Endodermal cell (in vitro differentiated cells): ENCODE results near the gene ABLIM2. TPM values are rescaled to one million over a fixed set of nuclear protein-coding genes. Genes with fewer than 3 reads are reported as not detected.

Experiments used
- DNase-seq: peaks from one replicate; pipeline ENCODE4 v3.0.0-alpha.2; 2017
- H3K27ac ChIP-seq: 2 replicates; pipeline ENCODE4 v1.5.1; 2013; ENCODE audit warnings: mild to moderate bottlenecking, low read depth, low read length, moderate library complexity
- H3K27me3 ChIP-seq: 2 replicates; pipeline ENCODE4 v1.6.1; 2013; ENCODE audit warnings: mild to moderate bottlenecking, low read length, moderate library complexity; ENCODE audit not compliant: insufficient read depth, control insufficient read depth, poor library complexity, severe bottlenecking
- H3K36me3 ChIP-seq: 2 replicates; pipeline ENCODE4 v1.7.0; 2013; ENCODE audit warnings: mild to moderate bottlenecking, low read length, moderate library complexity; ENCODE audit not compliant: control insufficient read depth, insufficient read depth
- H3K4me1 ChIP-seq: one replicate; pipeline ENCODE4 v1.7.0; 2013; ENCODE audit warnings: low read length; ENCODE audit not compliant: control insufficient read depth, insufficient read depth
- H3K4me3 ChIP-seq: 2 replicates; pipeline ENCODE4 v1.5.1; 2013; ENCODE audit warnings: mild to moderate bottlenecking, low read length, moderate library complexity
- H3K9ac ChIP-seq: 2 replicates; pipeline ENCODE4 v1.6.1; 2013; ENCODE audit warnings: mild to moderate bottlenecking, low read length, moderate library complexity; ENCODE audit not compliant: poor library complexity, severe bottlenecking; ENCODE audit errors: extremely low read depth
- H3K9me3 ChIP-seq: 2 replicates; pipeline ENCODE4 v1.6.1; 2013; ENCODE audit warnings: mild to moderate bottlenecking, low read length, moderate library complexity; ENCODE audit not compliant: control insufficient read depth
- H3K27ac Mint-ChIP-seq: 2 replicates; pipeline ENCODE4 v1.8.0; 2020; ENCODE audit warnings: mixed read lengths
- H3K27me3 Mint-ChIP-seq: 2 replicates; pipeline ENCODE4 v1.8.0; 2021; ENCODE audit warnings: mild to moderate bottlenecking, mixed read lengths; ENCODE audit not compliant: insufficient read depth
- H3K36me3 Mint-ChIP-seq: 2 replicates; pipeline ENCODE4 v1.8.0; 2020; ENCODE audit warnings: low read depth, mixed read lengths
- H3K4me1 Mint-ChIP-seq: 2 replicates; pipeline ENCODE4 v1.8.0; 2020; ENCODE audit warnings: mixed read lengths
- H3K4me3 Mint-ChIP-seq: 2 replicates; pipeline ENCODE4 v1.8.0; 2020; ENCODE audit warnings: mild to moderate bottlenecking, moderate library complexity, mixed read lengths
- H3K9me3 Mint-ChIP-seq: 2 replicates; pipeline ENCODE4 v1.8.0; 2020; ENCODE audit warnings: mild to moderate bottlenecking, mixed read lengths
- WGBS, 2 experiments: methylation state at CpG; one replicate each; pipeline versions ENCODE4 v1.1.5 to v1.1.7; 2013; ENCODE audit warnings: missing lambda C conversion rate in 2 of 2, mixed read lengths in 1 of 2; ENCODE audit not compliant: insufficient coverage in 1 of 2, insufficient read length in 1 of 2; 5-methylcytosine and 5-hydroxymethylcytosine counted together
- total RNA-seq, 2 donors: library from RNA; stranded (reverse); fragmentation: NEBNext Ultra II Directional in 1 of 2; extraction: Animal tissue kit (Norgen Biotek cat#: 25700) in 1 of 2; gene quantifications; 2 replicates in 1 of 2; 3 replicates in 1 of 2; pipeline ENCODE4 v1.2.1, GENCODE V29; 2021
- TF ChIP-seq, protein P1 (sequence below): fragments of 200-600 bp; sonication (generic); conservative IDR thresholded peaks from 2 replicates; pipeline ENCODE4 v1.5.0; 2021; ENCODE audit warnings: antibody characterized with exemption, mild to moderate bottlenecking

ABLIM2 gene
- total RNA-seq, 2 donors from 2014 or later, result 0.35 to 1.6 TPM

DNA sequence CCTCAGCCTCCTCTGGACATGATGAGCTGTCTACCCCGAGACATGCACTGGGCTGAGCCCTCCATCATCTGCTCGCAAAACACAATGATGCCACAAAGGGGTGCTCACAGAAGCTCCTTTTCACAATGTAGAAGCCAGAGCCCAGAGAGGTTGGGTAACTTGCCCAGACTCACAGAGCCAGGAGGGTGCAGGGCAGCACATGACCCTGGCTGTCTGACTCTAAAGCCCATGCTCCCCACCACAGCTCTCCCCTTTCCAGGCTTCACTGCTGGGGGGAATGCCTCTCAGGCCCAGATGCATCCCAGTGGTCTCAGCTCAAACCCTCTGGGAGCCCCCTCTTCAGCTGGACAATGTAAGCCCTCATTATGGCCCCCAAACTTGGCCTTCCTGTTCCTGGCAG, 120.5 kb downstream of the ABLIM2 start:
- Mint-ChIP-seq H3K27me3 (no peaks in the 10 kb centered on the region), H3K9me3 (no peaks in the 10 kb centered on the region), H3K36me3 (no peaks in the 10 kb centered on the region)

DNA sequence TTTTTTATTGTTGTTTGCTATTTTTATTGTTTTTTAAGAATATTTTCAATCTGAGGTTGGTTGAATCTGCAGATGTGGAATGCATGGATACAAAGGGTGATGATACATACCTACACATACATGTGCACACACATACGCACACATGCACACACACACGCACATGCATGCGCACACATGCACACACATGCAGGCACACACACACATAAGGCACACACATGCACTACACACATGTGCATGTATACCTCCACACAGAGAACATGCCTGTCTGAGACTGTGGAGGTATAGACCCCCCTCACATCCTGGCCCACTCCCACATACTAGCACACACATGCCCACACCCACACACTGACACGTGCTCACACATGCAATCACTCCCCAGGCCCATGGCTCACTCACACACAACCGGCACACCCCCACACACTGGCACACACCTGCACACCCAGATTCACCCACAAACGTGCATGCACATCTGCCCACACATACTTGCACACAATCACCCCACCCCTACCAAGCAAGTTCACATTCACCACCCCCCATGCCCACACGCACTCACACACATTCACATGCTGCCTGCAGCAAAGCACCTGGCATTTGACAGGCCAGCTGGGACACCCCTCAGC, 121.4 kb downstream of the ABLIM2 start:
- no peaks in the 10 kb centered on the region for H3K9me3 ChIP-seq
- H3K27me3 ChIP-seq, result no peaks in the 10 kb centered on the region
- no peaks in the 10 kb centered on the region for H3K27me3 Mint-ChIP-seq
- TF ChIP-seq, protein P1, sequence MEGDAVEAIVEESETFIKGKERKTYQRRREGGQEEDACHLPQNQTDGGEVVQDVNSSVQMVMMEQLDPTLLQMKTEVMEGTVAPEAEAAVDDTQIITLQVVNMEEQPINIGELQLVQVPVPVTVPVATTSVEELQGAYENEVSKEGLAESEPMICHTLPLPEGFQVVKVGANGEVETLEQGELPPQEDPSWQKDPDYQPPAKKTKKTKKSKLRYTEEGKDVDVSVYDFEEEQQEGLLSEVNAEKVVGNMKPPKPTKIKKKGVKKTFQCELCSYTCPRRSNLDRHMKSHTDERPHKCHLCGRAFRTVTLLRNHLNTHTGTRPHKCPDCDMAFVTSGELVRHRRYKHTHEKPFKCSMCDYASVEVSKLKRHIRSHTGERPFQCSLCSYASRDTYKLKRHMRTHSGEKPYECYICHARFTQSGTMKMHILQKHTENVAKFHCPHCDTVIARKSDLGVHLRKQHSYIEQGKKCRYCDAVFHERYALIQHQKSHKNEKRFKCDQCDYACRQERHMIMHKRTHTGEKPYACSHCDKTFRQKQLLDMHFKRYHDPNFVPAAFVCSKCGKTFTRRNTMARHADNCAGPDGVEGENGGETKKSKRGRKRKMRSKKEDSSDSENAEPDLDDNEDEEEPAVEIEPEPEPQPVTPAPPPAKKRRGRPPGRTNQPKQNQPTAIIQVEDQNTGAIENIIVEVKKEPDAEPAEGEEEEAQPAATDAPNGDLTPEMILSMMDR, result no peak
- H3K4me1 Mint-ChIP-seq, result peaks cover 7% of the 10 kb centered on the region
- no peak overlapping the region for H3K4me3 Mint-ChIP-seq
- no peak overlapping the region for H3K9ac ChIP-seq
- H3K36me3 ChIP-seq, result no peaks in the 10 kb centered on the region
- H3K4me3 ChIP-seq, result no peak overlapping the region
- no peak overlapping the region for H3K27ac ChIP-seq
- no peaks in the 10 kb centered on the region for H3K4me1 ChIP-seq
- H3K27ac Mint-ChIP-seq, result no peak overlapping the region
- no peaks in the 10 kb centered on the region for H3K36me3 Mint-ChIP-seq
- no peak for DNase-seq
- WGBS, 2 experiments, result 90 to 96% methylated on average over 4 to 7 of the region's 7 CpGs
- H3K9me3 Mint-ChIP-seq, result no peaks in the 10 kb centered on the region

More for the DNA sequence above, 120.5 kb downstream of the ABLIM2 start:
- peaks cover 7% of the 10 kb centered on the region for H3K4me1 Mint-ChIP-seq
- no peak for DNase-seq
- Histone ChIP-seq H3K4me3 (no peak overlapping the region), H3K36me3 (no peaks in the 10 kb centered on the region), H3K9ac (no peak overlapping the region), H3K9me3 (no peaks in the 10 kb centered on the region), H3K4me1 (no peaks in the 10 kb centered on the region), H3K27ac (no peak overlapping the region), H3K27me3 (no peaks in the 10 kb centered on the region)
- TF ChIP-seq, protein P1, result no peak
- 93 to 100% methylated on average over 1 to 2 of the region's 2 CpGs for WGBS, 2 experiments
- H3K4me3 Mint-ChIP-seq, result no peak overlapping the region
- H3K27ac Mint-ChIP-seq, result no peak overlapping the region

DNA sequence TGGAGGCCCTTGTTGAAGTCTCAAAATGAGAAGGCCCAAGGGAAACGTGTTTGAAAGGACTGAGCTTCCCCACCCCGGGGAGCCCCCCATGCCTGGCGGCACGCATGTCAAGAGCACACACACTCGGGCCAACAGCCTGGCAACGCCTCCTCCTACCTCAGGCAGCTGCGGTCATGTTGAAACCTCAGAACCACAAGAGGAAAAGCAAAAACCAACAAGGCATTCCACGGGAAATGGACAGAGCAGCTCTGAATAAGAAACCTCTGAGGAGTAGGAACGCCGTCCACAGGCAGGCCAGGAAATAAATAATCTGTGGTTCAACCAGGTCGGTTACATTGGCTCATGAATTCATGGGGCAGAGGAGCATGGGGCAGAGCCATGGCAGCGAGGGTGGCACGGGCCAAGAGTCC, 123.2 kb downstream of the ABLIM2 start:
- no peak overlapping the region for H3K4me3 ChIP-seq
- H3K9ac ChIP-seq, result no peak overlapping the region
- DNase-seq, result no peak
- Mint-ChIP-seq H3K4me3 (no peak overlapping the region), H3K27ac (no peak overlapping the region), H3K36me3 (no peaks in the 10 kb centered on the region), H3K27me3 (no peaks in the 10 kb centered on the region), H3K9me3 (no peaks in the 10 kb centered on the region), H3K4me1 (peaks cover 7% of the 10 kb centered on the region)
- no peaks in the 10 kb centered on the region for H3K9me3 ChIP-seq
- no peaks in the 10 kb centered on the region for H3K36me3 ChIP-seq
- WGBS, 2 experiments, result 88 to 95% methylated on average over 6 to 13 of the region's 13 CpGs
- H3K4me1 ChIP-seq, result no peaks in the 10 kb centered on the region
- TF ChIP-seq, protein P1, result no peak
- H3K27ac ChIP-seq, result no peak overlapping the region
- no peaks in the 10 kb centered on the region for H3K27me3 ChIP-seq
